NCI-H2081 treated with DMSO at 0.1 percent for 48 hours (cell line): ENCODE results near the gene C1QTNF3.
"Not testable (repeated sequence)": the region's sequence is repeated elsewhere in the genome, so short reads cannot be mapped to it uniquely, and the experiment has no call there.

Experiments
- DNase-seq: peaks from one replicate; lab custom pipeline; 2025; lab: John Stamatoyannopoulos, UW

The C1QTNF3 gene

GRCh38 chr5:34022121-34022705 is 20.8 kb downstream of the C1QTNF3 start:
- no peak for DNase-seq

- no peak for DNase-seq
These were observed 21.7 kb downstream of the C1QTNF3 start for GRCh38 chr5:34021334-34021733.

GRCh38 chr5:34020726-34021125 is 22.3 kb downstream of the C1QTNF3 start:
- no peak for DNase-seq

GRCh38 chr5:34017254-34017653 is 25.8 kb downstream of the C1QTNF3 start:
- no peak for DNase-seq

- DNase-seq, result no peak
These were observed 26.3 kb downstream of the C1QTNF3 start for GRCh38 chr5:34016750-34017149.

- DNase-seq, result no peak
These were observed 26.8 kb downstream of the C1QTNF3 start for GRCh38 chr5:34016222-34016621.

GRCh38 chr5:34015120-34015822 is 27.7 kb downstream of the C1QTNF3 start:
- no peak for DNase-seq

- no peak for DNase-seq
These were observed 28.4 kb downstream of the C1QTNF3 start for GRCh38 chr5:34014626-34015025.

- no peak for DNase-seq
These were observed 29.5 kb downstream of the C1QTNF3 start for GRCh38 chr5:34013547-34013946.

- DNase-seq, result no peak
These were observed 30.2 kb downstream of the C1QTNF3 start for GRCh38 chr5:34012791-34013190.

GRCh38 chr5:34011536-34011935 is 31.5 kb downstream of the C1QTNF3 start:
- DNase-seq, result no peak

- DNase-seq, result not testable (repeated sequence)
These were observed 32.9 kb downstream of the C1QTNF3 start for GRCh38 chr5:34010146-34010545.

GRCh38 chr5:34009610-34010009 is 33.4 kb downstream of the C1QTNF3 start:
- no peak for DNase-seq

- DNase-seq, result no peak
These were observed 34.2 kb downstream of the C1QTNF3 start for GRCh38 chr5:34008802-34009201.

- peak; percentile 86 for DNase-seq
These were observed 35.1 kb downstream of the C1QTNF3 start, which contains the start of gene AMACR for GRCh38 chr5:34007621-34008600. Gene AMACR, minus strand, starts transcription at chr5:34008050. Its CDS starts 31 bp downstream, at chr5:34008019.

- no peak for DNase-seq
These were observed 35.8 kb downstream of the C1QTNF3 start for GRCh38 chr5:34007201-34007620.

GRCh38 chr5:34005681-34006080 is 37.3 kb downstream of the C1QTNF3 start:
- no peak for DNase-seq

GRCh38 chr5:34005211-34005610 is 37.8 kb downstream of the C1QTNF3 start:
- no peak for DNase-seq

GRCh38 chr5:34003941-34004340 is 39.1 kb downstream of the C1QTNF3 start:
- no peak for DNase-seq

GRCh38 chr5:34002629-34003328 is 40.2 kb downstream of the C1QTNF3 start:
- no peak for DNase-seq

- DNase-seq, result peak; percentile 99
These were observed 41.7 kb downstream of the C1QTNF3 start for GRCh38 chr5:34001241-34001841.
